Neural progenitor cell (in vitro differentiated cells): ENCODE data around the gene TRPM7.

Experiments used
- EZH2 ChIP-seq: fragments of 200-600 bp; sonication (generic); IDR thresholded peaks from 2 replicates; pipeline ENCODE4 v1.6.1; 2017; ENCODE audit warnings: antibody characterized with exemption, mild to moderate bottlenecking, moderate library complexity
- TF ChIP-seq, protein P1 (sequence below): fragments of 200-600 bp; sonication (generic); IDR thresholded peaks from 2 replicates; pipeline ENCODE4 v1.5.1; 2017; ENCODE audit warnings: antibody characterized with exemption, mild to moderate bottlenecking

DNA sequence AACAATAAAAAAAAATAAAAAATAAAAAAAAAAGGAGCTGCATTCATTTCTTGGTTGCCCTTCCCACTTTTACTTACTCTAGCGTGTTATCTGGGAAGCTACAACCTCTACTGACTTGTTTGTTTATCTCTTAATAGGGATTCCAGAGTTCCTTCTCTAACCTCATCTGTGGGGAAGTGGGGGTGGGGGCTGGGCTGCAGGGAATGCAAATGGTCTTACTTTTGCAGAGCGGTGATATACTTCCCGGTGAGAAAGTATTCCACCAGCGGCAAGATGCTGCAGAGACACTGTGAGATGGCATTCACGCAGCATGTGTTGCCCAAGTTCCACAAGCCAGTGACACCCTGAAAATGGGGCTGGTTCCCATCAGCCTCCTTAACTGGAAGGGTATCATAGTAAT is 142.2 kb downstream of the TRPM7 start:
- TF ChIP-seq, protein P1, sequence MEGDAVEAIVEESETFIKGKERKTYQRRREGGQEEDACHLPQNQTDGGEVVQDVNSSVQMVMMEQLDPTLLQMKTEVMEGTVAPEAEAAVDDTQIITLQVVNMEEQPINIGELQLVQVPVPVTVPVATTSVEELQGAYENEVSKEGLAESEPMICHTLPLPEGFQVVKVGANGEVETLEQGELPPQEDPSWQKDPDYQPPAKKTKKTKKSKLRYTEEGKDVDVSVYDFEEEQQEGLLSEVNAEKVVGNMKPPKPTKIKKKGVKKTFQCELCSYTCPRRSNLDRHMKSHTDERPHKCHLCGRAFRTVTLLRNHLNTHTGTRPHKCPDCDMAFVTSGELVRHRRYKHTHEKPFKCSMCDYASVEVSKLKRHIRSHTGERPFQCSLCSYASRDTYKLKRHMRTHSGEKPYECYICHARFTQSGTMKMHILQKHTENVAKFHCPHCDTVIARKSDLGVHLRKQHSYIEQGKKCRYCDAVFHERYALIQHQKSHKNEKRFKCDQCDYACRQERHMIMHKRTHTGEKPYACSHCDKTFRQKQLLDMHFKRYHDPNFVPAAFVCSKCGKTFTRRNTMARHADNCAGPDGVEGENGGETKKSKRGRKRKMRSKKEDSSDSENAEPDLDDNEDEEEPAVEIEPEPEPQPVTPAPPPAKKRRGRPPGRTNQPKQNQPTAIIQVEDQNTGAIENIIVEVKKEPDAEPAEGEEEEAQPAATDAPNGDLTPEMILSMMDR: no peak
- TF ChIP-seq EZH2: no peak
